Lower leg skin (tissue), 3 donors: ENCODE measurements around the gene DNAH1.

ENCODE experiments used
- CTCF ChIP-seq, 3 donors: fragments of 450-650 bp; IDR thresholded peaks; one replicate each; pipeline ENCODE4 v1.5.1; 2016; ENCODE audit warnings: antibody characterized with exemption in 3 of 3, mild to moderate bottlenecking in 3 of 3, moderate library complexity in 2 of 3
- POLR2A ChIP-seq, 2 donors: fragments of 450-650 bp; IDR thresholded peaks; one replicate each; pipeline ENCODE4 v1.6.1; 2016 to 2017; ENCODE audit warnings: antibody characterized with exemption in 2 of 2, mild to moderate bottlenecking in 1 of 2, moderate library complexity in 1 of 2

GRCh38 chr3:52268036-52268435 is 48.1 kb upstream of the DNAH1 start:
- TF ChIP-seq CTCF (IDR thresholded peaks at IDR 0.05) (no peak), POLR2A (IDR thresholded peaks at IDR 0.05) (no peak)
